Measurements from ENCODE around the gene CDYL. TPM values are rescaled to one million over a fixed set of nuclear protein-coding genes. Genes with fewer than 3 reads are reported as not detected.

Gene CDYL
- total and polyA plus RNA-seq, 2 of the 4 experiments (the other 2 are of a cell fraction) = 14.2 to 92.1 TPM

DNA sequence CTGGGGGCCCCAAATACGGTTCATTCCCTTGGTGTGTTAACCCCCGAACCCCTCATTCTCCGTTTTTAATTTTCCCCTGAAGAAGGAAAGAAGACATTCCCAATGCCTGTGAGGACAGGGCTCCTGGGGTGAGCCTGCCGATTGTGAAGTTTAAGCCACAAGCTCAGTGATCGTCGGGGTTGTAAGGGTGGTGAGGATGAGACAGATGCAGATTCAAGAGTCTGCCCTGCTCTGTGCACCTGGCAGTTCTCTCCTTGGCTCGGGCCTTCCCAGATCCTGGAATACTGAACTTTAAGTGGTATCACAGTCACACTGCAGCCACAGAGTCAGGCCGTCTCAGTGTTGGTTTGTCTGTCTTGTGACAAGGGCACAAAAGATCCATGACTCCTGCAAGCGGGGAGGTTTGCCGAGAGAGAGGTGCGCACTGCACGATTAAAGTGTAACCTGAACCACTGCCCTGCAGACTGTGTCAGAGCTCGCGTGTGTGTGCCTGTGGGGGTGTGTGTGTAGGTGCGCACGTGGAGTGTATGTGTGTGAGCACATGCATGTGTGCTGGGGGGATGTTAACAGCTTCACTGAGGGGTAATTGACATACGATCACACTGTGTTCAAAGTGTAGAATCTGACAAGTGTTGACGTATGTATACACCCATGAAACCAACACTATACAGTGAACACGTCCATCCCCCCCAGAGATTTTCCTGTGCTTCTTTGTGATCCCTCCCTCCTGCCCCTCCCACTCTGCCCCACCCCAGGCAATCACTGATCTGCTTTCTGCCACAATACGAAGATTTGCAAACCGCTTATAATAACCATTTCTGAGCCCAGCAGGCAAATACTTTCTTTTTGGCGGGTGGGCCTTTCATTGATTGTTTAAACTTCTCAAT, 188.7 kb downstream of the CDYL start:
- ATAC-seq (ENCODE audit: low read depth) (no peak), DNase-seq (no peak)
- Histone ChIP-seq H2BK120ac (ENCODE audit: low read depth, low read length) (no peak overlapping the region), H2BK20ac (ENCODE audit: low read depth, low read length) (no peak overlapping the region), H2AK5ac (ENCODE audit: low read depth, low read length) (no peak overlapping the region), H3K4me3 (ENCODE audit: insufficient read depth, low read depth, low read length) (no peak overlapping the region), H3K79me1 (ENCODE audit: low read depth in 1 of 2, low read length in 2 of 2) (no peaks in the 10 kb centered on the region), H3K27me3 (ENCODE audit: control insufficient read depth, insufficient read depth, low read length) (no peaks in the 10 kb centered on the region), H3K9me1 (ENCODE audit: insufficient read depth, low read length) (0 out of 2 replicates have a peak, but pooled peaks cover 5% of the 10 kb centered on the region), H3K36me3 (ENCODE audit: control insufficient read depth, insufficient read depth, low read length) (no peaks in the 10 kb centered on the region), H3K9ac (ENCODE audit: low read depth, low read length) (no peak overlapping the region), H4K5ac (ENCODE audit: low read depth, low read length) (no peak overlapping the region), H4K91ac (ENCODE audit: insufficient read depth, low read depth, low read length) (no peak overlapping the region), H3K14ac (replicated peaks; ENCODE audit: low read depth, low read length) (no peak overlapping the region), H3K27ac (ENCODE audit: insufficient read depth, low read length) (no peak overlapping the region), H3K18ac (ENCODE audit: low read depth, low read length) (no peak overlapping the region), H2BK15ac (ENCODE audit: low read depth, low read length) (no peak overlapping the region), H3K9me3 (ENCODE audit: control insufficient read depth, insufficient read depth, low read length) (no peaks in the 10 kb centered on the region), H3K23ac (ENCODE audit: low read depth, low read length) (no peak overlapping the region), H3K56ac (ENCODE audit: extremely low read depth, insufficient read depth, low read length) (no peak overlapping the region), H4K8ac (ENCODE audit: low read depth in 2 of 2, low read length in 2 of 2) (no peak overlapping the region), H2AK9ac (replicated peaks; ENCODE audit: low read depth, low read length, poor library complexity) (no peak overlapping the region), H3K4ac (ENCODE audit: low read depth, low read length) (no peak overlapping the region), H4K20me1 (ENCODE audit: insufficient read depth, low read length) (no peaks in the 10 kb centered on the region), H3K4me1 (ENCODE audit: control insufficient read depth, insufficient read depth, low read length) (no peaks in the 10 kb centered on the region), H3K4me2 (ENCODE audit: low read depth, low read length) (no peak overlapping the region), H2AFZ (replicated peaks; ENCODE audit: low read length, poor library complexity) (no peak overlapping the region), H2BK5ac (ENCODE audit: low read depth, low read length, poor library complexity, severe bottlenecking) (no peak overlapping the region)
- no CpG with 5 or more reads among the region's 22 CpGs for WGBS, 2 experiments (ENCODE audit: extremely low coverage in 2 of 2, insufficient read length in 1 of 2)
- dilution Hi-C loops (cut with HindIII; ENCODE audit: low sequenced_read_pairs, unreplicated experiment) = no loop called here
- TF ChIP-seq NFE2L2 (IDR thresholded peaks at IDR 0.05; ENCODE audit: low read depth, low read length) (no peak), CEBPB (IDR thresholded peaks at IDR 0.05; ENCODE audit: low read depth, low read length) (no peak)
- in situ Hi-C loops (cut with MboI; ENCODE audit: low sequenced_read_pairs) = no loop called here
- no TSS peak for BruUV-seq (replicated peaks)
- ChIA-PET POLR2A (ENCODE audit: unreplicated experiment) (no interaction called here), CTCF (interaction anchor here (0.7 kb wide), 1 partner anchor 698 kb away, joined by 3 read pairs; no protein-coding TSS in a partner anchor)
- intact Hi-C loops (cut with micrococcal nuclease) = no loop called here

Measured in IMR-90 (cell line).